ENCODE data around the gene CRTC3. TPM values are rescaled to one million over a fixed set of nuclear protein-coding genes. Genes with fewer than 3 reads are reported as not detected.

CRTC3 gene
- total RNA-seq, 1 experiment from 2014 or later, result 45.0 TPM

DNA sequence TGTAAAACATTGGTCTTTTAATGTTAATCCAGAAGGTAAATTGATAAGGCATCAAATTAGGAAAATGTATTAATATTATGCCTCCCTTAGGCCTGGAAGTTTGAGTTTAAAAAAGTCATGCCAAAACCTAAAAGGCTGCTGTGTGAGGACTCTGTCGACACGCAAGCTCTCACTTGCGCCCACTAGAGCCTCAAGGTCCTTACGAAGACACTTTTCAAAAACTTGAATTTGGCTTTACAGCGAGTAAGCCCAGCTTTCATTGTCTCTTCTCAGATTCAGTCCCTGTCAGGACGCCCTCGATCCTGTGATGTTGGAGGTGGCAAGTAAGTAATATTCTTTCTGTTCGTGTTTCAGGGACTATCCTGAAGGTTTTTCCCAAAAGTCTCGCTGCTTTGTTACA lies 89.7 kb downstream of the CRTC3 start:
- ChIA-PET CTCF (interaction anchor here (0.7 kb wide), 1 partner anchor 122 kb away, joined by 3 read pairs; no protein-coding TSS in a partner anchor), POLR2A (no interaction called here)
- H3K9me3 ChIP-seq (ENCODE audit: control insufficient read depth, insufficient read depth, low read depth, low read length), result no peaks in the 10 kb centered on the region
- in situ Hi-C loops (cut with HindIII; ENCODE audit: low pct_unique_long_range_greater_than_20kb, low sequenced_read_pairs) (no loop called here), intact Hi-C loops (cut with micrococcal nuclease; ENCODE audit: unreplicated experiment) (no loop called here)
- H3K27me3 ChIP-seq (ENCODE audit: control insufficient read depth, insufficient read depth, low read length), result no peaks in the 10 kb centered on the region
- no peaks in the 10 kb centered on the region for H3K4me1 ChIP-seq (ENCODE audit: control insufficient read depth, insufficient read depth, low read length)
- H3K27ac ChIP-seq (ENCODE audit: low read length), result no peak overlapping the region
- H3K36me3 ChIP-seq (ENCODE audit: control insufficient read depth, insufficient read depth, low read length), result no peaks in the 10 kb centered on the region
- H3K4me3 ChIP-seq (ENCODE audit: low read depth in 2 of 2, low read length in 2 of 2), result no peak overlapping the region
- ATAC-seq (no peak), DNase-seq (ENCODE audit: low read depth, low spot score) (no peak)
- no TSS peak for BruUV-seq (replicated peaks)
- TF ChIP-seq, protein P1, sequence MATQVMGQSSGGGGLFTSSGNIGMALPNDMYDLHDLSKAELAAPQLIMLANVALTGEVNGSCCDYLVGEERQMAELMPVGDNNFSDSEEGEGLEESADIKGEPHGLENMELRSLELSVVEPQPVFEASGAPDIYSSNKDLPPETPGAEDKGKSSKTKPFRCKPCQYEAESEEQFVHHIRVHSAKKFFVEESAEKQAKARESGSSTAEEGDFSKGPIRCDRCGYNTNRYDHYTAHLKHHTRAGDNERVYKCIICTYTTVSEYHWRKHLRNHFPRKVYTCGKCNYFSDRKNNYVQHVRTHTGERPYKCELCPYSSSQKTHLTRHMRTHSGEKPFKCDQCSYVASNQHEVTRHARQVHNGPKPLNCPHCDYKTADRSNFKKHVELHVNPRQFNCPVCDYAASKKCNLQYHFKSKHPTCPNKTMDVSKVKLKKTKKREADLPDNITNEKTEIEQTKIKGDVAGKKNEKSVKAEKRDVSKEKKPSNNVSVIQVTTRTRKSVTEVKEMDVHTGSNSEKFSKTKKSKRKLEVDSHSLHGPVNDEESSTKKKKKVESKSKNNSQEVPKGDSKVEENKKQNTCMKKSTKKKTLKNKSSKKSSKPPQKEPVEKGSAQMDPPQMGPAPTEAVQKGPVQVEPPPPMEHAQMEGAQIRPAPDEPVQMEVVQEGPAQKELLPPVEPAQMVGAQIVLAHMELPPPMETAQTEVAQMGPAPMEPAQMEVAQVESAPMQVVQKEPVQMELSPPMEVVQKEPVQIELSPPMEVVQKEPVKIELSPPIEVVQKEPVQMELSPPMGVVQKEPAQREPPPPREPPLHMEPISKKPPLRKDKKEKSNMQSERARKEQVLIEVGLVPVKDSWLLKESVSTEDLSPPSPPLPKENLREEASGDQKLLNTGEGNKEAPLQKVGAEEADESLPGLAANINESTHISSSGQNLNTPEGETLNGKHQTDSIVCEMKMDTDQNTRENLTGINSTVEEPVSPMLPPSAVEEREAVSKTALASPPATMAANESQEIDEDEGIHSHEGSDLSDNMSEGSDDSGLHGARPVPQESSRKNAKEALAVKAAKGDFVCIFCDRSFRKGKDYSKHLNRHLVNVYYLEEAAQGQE (IDR thresholded peaks at IDR 0.05; ENCODE audit: insufficient read depth in 1 of 2, low read depth in 2 of 2, low read length in 1 of 2), result no peak
- TF ChIP-seq TCF7L2 (IDR thresholded peaks at IDR 0.05; ENCODE audit: low read depth, low read length) (no peak), POLR2AphosphoS5 (IDR thresholded peaks at IDR 0.05; ENCODE audit: low read depth, low read length) (no peak), SIN3A (IDR thresholded peaks at IDR 0.05; ENCODE audit: borderline replicate concordance, insufficient read depth, low read depth, low read length) (no peak)
- TF ChIP-seq, protein P2, sequence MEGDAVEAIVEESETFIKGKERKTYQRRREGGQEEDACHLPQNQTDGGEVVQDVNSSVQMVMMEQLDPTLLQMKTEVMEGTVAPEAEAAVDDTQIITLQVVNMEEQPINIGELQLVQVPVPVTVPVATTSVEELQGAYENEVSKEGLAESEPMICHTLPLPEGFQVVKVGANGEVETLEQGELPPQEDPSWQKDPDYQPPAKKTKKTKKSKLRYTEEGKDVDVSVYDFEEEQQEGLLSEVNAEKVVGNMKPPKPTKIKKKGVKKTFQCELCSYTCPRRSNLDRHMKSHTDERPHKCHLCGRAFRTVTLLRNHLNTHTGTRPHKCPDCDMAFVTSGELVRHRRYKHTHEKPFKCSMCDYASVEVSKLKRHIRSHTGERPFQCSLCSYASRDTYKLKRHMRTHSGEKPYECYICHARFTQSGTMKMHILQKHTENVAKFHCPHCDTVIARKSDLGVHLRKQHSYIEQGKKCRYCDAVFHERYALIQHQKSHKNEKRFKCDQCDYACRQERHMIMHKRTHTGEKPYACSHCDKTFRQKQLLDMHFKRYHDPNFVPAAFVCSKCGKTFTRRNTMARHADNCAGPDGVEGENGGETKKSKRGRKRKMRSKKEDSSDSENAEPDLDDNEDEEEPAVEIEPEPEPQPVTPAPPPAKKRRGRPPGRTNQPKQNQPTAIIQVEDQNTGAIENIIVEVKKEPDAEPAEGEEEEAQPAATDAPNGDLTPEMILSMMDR (IDR thresholded peaks at IDR 0.05), result no peak

DNA sequence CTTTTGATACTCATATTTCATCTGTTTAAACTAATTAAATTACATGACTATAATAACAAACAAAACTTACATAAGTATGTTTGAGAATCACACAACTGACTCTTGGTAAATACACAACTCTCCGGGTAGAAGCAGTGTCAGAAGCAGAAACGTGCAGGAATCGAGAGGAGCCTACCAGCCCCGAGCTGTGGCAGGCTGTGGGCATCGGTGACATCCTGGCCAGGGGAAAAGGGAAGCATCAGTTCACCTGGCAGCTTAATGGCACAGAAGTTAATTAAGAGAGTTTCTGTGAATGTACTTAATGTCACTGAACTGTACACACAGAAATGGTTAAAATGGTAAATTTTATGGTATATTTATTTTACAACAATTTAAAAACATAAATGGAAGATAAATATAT lies 90.2 kb downstream of the CRTC3 start:
- intact Hi-C loops (cut with micrococcal nuclease; ENCODE audit: unreplicated experiment), result no loop called here
- in situ Hi-C loops (cut with HindIII; ENCODE audit: low pct_unique_long_range_greater_than_20kb, low sequenced_read_pairs), result no loop called here
- CTCF ChIA-PET, result interaction anchor here (0.7 kb wide), 1 partner anchor 122 kb away, joined by 3 read pairs; no protein-coding TSS in a partner anchor
- TF ChIP-seq, protein P1 (IDR thresholded peaks at IDR 0.05; ENCODE audit: insufficient read depth in 1 of 2, low read depth in 2 of 2, low read length in 1 of 2), result no peak
- TF ChIP-seq SIN3A (IDR thresholded peaks at IDR 0.05; ENCODE audit: borderline replicate concordance, insufficient read depth, low read depth, low read length), result no peak
- no peak for TF ChIP-seq TCF7L2 (IDR thresholded peaks at IDR 0.05; ENCODE audit: low read depth, low read length)
- TF ChIP-seq, protein P2 (IDR thresholded peaks at IDR 0.05), result no peak
- TF ChIP-seq POLR2AphosphoS5 (IDR thresholded peaks at IDR 0.05; ENCODE audit: low read depth, low read length), result no peak
- Histone ChIP-seq H3K36me3 (ENCODE audit: control insufficient read depth, insufficient read depth, low read length) (no peaks in the 10 kb centered on the region), H3K4me1 (ENCODE audit: control insufficient read depth, insufficient read depth, low read length) (no peaks in the 10 kb centered on the region), H3K4me3 (ENCODE audit: low read depth in 2 of 2, low read length in 2 of 2) (no peak overlapping the region), H3K27ac (ENCODE audit: low read length) (no peak overlapping the region), H3K27me3 (ENCODE audit: control insufficient read depth, insufficient read depth, low read length) (no peaks in the 10 kb centered on the region), H3K9me3 (ENCODE audit: control insufficient read depth, insufficient read depth, low read depth, low read length) (no peaks in the 10 kb centered on the region)
- no TSS peak for BruUV-seq (replicated peaks)
- DNase-seq (ENCODE audit: low read depth, low spot score), result no peak
- POLR2A ChIA-PET, result no interaction called here
- no peak for ATAC-seq

Data from Panc1 (cell line).